KBM-7 (cell line): ENCODE data around the gene TRAF2.

Source experiments
- DNase-seq: peaks from one replicate; pipeline ENCODE4 v3.0.0-alpha.2; 2015
- in situ Hi-C: fragments of 300-500 bp; cut with MboI; formaldehyde crosslinking; loops from 2 replicates; pipeline ENCODE4 v1.14.3; 2020; ENCODE audit warnings: low sequenced_read_pairs, low pct_unique_long_range_greater_than_20kb, mixed read lengths

TRAF2 gene

DNA sequence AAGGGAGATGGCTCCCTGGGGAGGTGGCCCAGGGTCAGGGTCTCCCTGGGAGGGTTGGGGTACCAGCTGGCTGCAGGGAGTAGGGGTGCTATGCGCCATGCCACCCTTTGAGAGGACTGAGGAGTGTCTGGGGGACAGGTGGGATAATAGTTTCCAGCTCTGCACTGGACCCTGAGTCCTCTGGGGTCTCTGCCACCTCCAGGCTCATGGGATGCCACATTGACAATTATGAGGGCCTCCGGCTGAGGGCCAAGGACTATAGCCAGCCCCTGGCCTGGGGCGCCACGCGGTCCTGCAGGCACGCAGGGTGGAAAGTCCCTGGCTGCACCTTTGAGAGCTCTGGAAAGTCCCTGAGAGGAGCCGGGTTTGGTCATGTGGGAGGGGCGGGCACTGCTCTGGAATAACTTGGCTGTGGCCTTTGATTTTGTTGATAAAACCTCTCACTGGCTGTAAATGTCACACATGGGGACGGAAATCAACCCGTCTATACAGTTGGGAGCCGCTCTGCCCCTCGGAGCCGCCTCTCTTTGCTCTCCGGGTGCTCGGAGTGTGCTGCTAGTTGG, 16.0 kb downstream of the TRAF2 start:
- in situ Hi-C loops, result no loop called here
- no peak for DNase-seq

DNA sequence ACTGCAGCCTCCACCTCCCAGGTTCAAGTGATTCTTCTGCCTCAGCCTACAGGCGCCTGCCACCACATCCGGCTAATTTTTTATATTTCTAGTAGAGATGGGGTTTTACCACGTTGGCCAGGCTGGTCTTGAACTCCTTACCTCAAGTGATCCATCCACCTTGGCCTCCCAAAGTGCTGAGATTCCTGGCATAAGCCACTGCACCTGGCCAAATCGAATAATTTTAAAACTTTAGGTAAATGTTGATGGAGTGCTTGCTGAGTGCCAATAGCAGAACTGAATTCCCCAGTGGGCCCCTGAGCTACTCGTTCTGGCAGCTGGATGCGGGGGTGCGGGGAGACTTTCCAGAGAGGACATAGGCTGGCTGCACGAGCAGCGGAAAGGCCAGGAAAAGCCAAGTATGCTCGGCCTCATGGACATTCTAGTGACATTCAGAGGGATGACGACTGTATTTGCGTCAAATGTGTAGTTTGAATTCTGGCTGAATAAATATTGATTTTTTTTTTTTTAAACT, 16.8 kb downstream of the TRAF2 start:
- no peak for DNase-seq
- in situ Hi-C loops, result no loop called here

DNA sequence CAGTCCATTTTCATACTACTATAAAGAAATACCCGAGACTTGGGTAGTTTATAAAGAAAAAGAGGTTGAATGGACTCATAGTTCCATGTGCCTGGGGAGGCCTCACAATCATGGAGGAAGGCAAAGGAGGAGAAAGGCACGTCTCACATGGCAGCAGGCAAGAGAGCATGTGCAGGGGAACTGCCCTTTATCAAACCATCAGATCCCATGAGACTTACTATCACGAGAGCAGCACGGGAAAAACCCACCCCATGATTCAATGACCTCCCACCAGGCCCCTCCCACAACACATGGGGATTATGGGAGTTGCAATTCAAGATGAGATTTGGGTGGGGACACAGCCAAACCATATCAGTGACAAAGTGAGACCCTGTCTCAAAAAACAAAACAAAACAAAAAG, 19.9 kb downstream of the TRAF2 start:
- in situ Hi-C loops, result no loop called here
- DNase-seq, result no peak

DNA sequence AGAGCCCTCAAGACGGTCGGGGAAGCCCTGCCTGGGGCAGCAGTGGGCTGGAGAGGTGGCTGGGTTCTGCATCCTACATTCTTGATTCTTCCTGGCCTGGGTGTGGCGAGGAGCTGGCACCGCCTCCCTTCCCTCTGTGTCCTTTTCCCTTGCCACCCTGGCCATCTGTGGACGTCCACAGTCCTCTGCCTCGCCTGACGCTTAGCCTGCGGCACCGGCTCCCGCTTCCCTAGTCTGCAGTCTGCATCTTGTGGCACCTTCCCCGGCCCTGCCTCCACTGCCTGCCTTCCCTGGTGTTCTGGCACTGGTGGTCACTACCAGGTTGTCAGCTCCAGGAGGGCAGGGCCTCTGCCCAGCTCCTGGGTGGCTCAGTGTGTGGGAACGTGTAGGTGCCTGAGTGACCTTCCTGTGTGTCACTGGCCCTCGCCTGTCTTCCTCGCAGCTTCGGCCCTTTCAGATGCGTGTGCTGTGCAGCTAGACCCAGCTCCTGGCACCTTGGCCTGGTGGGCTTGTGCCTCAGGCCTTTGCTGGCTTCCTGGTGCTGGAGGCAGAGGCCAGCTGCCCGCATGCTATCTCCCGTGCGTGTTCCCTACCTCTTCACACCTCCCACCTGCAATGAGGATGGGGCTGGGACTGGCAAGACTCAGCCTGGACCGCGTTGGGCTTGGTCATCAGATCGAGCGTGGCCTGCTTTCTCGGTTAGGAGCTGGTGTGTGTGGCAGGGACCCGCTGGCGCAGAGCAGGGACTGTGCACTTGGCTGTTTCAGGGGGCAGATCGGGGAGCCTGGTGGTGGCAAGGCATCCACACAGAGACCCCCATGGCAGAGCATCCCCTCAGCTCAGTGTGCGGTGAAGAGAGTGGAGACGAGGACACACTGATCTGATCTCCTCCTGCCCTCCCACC, 20.9 kb downstream of the TRAF2 start:
- no peak for DNase-seq
- in situ Hi-C loops, result no loop called here

DNA sequence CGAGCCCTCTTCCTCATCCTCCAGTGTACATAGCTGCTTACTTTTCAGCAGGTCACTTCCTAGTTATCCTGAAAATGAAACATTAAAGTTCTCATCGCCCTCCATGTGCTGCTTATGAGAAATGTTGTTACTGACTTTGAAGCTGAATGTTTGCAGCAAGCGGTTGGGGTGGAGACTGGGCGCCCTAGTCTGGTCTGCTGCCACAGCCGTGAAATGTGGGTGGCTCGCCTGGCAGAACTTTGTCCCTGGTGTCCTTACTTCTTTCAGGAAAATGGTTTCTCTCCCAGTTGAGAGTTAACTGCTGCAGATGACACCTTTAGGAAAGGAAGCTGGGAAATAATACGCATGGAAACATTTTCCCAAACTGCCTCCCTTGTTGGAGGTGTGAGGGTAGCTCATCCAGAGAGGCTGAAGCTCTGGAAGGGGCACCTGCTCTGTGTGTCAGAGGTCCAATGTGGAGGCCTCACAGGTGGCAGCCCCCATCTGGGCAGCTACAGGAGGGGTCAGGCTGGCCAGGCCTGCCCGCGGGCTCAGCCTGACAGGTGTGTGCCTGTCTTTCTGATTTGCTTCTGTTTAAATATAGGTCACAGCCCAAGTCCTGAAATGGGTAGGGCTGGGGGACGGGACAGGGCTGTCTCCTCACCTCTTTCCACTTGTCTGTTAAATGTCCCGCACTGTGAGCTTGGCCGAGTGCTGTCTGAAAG, 24.0 kb downstream of the TRAF2 start:
- in situ Hi-C loops, result no loop called here
- DNase-seq, result no peak

DNA sequence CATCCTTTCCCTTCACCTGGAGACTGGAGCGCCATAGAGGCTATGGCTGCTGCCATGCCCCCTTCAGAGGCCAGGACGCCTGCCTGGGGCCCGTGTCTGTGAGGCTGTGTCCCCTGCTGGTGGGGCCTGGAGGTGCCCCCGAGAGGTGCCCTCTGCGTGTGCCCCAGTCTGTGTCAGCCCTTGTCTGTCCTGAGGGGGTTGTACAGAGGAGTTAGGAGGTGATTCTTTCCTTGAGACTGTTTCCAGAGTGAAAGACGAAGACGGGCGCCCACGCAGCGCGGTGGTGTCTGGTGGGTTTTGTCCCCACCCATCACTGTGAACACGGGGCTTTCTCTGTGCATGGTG, 24.6 kb downstream of the TRAF2 start:
- in situ Hi-C loops, result no loop called here
- no peak for DNase-seq

DNA sequence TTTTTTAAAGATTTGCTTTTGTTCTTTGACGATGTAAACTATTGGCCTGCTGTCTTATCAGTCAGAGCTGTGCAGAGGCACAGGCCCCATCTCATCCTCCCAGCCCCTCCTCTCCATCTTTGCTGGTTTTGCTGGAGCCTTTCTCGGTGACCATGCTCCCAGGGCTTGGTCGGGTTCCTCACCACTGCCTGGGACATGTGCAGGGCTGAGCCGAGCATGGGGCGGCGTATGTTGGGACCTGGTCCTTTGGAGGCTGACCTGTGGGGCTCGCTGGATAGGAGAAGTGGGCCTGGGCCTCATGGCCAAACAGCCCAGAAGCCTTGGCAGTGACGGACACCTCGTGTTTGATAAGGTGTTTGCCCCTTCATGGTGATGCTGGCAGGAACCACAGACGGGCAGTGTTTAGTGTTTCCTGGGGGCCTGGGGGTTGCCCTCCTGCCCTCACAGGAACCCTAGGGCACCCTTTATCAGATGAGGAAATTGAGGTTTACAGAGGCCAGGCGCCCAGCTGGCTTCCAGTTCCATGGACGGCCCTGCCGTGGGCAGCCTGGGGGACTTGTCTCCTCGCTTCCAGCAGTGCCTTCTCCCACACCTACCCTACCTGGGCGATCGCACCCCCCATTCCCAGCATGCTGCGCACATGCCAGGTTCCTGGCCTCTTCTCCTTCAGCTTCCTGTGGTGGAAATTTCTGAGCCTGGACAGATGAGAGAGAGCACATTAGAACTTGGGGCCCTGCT, 27.6 kb downstream of the TRAF2 start:
- in situ Hi-C loops, result no loop called here
- no peak for DNase-seq

DNA sequence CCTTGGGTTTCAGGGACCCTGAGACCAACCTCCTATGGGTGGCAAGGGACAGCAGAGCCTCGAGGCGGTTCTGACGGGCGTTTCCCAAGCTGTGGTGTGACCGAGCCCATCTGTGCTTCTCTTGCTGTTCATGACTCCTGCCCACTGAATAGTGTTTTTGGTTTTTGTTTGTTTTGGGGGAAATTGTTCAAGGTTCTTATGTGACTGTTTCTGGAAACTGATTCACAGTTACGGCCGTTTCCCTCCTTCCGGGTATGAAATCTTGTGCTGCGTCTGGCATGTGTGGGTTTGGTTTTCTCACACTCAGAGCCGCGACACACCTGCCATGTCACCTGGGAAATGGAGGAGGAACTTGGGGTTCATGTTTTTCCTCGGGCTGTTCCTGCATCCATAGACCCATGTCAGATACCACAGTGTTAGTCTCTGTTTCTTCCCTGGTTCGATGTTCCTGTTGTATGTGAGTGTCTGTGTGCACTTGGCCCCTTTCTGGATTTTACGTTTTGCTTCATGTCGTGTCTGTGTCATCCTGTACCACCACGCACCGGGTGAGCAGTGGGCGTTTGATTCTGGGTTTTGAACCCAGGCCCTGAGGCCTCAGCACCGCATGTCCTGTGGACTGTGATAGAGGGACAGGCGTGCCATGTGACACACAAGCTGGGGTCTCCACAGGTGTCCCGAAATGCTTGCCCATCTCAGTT, 29.5 kb downstream of the TRAF2 start:
- DNase-seq, result no peak
- in situ Hi-C loops, result no loop called here

DNA sequence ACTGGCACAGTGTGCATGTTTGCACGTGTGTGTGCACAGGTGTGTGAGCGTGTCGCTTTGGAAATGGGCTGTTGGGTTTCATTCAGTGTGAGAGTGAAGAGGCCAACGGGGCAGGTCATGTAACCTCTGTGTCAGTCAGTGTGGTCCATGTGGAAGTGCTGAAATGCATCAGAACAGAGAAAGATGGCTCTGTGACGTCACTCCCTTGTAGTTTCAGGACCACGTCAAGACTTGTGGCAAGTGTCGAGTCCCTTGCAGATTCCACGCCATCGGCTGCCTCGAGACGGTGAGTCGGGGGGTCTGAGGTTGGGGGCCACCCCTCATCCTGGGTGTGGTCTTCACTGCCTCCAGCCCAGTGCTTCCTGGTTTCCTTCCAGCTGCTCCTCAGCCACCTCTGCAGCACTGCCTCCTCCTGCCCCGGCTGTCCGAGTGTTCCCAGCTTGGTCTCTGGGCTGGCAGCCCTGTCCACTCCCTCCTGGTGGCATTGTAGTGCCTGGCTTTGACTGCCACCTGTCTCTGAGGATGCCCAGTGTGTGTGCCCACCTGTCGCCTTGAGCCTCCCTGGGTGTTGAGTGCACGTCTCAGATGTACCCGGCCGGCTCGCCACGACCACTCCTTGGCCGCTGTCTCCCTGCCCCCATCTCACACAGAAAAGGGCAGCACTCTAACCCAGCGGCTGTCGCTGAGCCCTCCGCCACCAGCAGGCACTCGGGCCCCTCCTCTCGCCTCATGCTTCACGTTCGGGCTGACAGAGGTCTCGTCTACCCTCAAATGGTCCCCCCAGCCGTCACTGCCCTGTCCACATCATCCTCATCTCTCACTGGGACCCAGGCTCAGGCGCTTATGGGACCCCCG, 30.2 kb downstream of the TRAF2 start:
- in situ Hi-C loops, result no loop called here
- DNase-seq, result no peak

DNA sequence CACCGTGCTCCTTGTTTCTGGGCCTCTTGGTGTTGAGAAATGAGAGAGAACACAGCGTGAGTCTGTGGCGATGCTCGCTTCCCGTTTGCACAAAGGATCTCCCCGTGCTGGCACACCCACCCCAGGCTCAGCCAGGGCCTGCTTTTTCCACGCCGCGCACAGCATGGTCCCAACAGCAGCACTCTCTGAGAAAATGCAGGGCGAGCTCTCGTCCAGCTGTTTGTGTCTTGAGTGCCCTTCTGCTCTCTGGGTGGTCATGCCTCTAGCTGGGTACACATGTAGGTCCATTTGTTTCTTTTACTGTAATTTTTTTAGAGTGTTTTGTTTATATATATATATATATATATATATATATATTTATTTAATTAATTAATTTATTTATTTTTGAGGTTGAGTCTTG, 31.6 kb downstream of the TRAF2 start:
- in situ Hi-C loops, result no loop called here
- DNase-seq, result no peak

DNA sequence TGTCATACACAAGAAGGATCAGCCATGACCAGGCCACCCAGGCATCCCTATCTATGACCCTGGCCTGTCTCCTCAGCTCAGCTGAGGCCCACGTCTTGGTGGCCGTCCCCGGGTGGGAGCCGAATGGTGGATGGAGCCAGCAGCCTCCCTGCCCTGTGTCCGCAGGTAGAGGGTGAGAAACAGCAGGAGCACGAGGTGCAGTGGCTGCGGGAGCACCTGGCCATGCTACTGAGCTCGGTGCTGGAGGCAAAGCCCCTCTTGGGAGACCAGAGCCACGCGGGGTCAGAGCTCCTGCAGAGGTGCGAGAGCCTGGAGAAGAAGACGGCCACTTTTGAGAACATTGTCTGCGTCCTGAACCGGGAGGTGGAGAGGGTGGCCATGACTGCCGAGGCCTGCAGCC, 33.8 kb downstream of the TRAF2 start:
- in situ Hi-C loops, result no loop called here
- DNase-seq, result no peak

DNA sequence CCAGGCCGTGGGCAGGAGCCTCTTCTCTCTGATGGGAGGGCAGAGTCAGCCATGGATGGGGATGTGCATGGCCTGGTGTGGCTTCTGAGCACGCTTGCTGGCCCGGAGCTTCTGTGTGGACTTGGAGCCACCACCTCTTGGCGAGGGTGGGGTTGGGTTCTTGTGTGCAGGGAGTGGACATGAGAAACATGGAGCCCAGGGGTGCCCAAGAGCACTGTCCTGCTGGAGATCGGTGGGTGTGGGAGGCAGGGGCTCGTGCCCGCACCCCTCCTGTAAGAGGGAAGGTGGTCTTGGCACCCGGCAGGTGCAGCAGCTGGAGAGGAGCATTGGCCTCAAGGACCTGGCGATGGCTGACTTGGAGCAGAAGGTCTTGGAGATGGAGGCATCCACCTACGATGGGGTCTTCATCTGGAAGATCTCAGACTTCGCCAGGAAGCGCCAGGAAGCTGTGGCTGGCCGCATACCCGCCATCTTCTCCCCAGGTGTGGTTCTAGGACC, 34.5 kb downstream of the TRAF2 start:
- in situ Hi-C loops, result no loop called here
- DNase-seq, result no peak

DNA sequence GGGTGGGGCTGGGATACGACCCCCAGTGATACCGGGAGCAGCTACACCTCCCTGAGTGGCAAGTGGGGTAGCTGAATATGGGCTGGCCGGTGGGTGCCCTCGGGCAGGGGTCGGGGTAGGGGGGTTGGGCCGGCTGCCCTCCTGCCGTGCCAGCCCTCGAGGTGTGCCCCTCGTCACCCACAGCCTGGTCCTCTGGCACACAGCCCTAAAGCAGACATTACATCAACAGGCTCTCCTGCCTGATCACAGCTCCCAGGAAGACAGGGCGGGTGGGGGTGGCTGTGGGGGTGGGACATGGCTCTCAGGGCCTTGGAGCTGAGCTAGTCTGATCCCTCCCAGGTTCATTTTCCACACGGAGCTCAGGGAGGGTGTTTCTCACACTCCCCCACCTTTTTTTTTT, 35.0 kb downstream of the TRAF2 start:
- in situ Hi-C loops, result no loop called here
- DNase-seq, result no peak

DNA sequence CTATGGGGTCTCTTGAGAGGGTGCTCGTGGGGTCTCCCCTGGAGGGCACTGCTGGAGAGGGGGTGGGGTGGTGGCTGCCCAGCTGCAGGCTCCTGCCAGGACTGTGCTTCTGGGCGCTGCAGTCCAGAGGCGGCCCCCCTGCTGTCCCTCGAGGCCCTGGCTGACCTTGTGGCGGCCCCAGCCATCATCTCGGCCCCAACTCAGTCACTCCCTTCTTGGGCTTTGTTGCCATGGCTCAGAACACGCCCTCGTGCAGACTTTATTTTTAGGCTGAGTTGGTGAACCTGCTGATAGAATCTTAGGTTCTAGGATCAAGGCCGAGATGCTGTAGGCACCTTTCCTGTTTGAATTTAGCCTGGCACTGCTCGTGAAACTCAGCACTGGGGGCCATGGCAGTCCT, 35.4 kb downstream of the TRAF2 start:
- no peak for DNase-seq
- in situ Hi-C loops, result no loop called here

DNA sequence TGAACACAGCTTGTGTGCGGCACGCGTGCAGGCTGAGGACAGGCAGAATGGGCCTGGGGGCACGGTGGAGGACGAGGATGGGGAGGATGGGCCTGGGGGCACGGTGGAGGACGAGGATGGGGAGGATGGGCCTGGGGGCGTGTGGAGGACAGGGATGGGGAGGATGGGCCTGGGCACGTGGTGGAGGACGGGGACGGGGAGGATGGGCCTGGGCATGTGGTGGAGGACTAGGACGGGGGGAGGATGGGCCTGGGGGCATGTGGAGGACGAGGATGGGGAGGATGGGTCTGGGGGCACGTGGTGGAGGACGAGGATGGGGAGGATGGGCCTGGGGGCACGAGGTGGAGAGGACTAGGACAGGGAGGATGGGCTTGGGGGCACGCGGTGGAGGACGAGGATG, 36.2 kb downstream of the TRAF2 start:
- in situ Hi-C loops, result no loop called here
- DNase-seq, result no peak

DNA sequence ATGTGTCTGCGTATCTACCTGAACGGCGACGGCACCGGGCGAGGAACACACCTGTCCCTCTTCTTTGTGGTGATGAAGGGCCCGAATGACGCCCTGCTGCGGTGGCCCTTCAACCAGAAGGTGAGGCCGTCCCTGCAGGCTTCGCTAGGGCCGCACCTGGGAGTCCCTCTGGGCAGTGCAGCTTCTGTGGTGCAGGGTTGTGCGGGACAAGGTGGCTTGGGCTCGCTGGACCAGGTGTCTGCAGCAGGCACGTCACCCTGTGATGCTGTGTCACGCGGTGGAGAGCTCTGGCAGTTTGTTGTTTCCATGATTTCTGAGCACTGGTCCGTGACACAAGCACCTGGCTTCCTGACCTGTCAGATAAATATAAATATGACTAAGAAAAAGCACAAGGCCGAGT, 37.6 kb downstream of the TRAF2 start:
- no peak for DNase-seq
- in situ Hi-C loops, result no loop called here

DNA sequence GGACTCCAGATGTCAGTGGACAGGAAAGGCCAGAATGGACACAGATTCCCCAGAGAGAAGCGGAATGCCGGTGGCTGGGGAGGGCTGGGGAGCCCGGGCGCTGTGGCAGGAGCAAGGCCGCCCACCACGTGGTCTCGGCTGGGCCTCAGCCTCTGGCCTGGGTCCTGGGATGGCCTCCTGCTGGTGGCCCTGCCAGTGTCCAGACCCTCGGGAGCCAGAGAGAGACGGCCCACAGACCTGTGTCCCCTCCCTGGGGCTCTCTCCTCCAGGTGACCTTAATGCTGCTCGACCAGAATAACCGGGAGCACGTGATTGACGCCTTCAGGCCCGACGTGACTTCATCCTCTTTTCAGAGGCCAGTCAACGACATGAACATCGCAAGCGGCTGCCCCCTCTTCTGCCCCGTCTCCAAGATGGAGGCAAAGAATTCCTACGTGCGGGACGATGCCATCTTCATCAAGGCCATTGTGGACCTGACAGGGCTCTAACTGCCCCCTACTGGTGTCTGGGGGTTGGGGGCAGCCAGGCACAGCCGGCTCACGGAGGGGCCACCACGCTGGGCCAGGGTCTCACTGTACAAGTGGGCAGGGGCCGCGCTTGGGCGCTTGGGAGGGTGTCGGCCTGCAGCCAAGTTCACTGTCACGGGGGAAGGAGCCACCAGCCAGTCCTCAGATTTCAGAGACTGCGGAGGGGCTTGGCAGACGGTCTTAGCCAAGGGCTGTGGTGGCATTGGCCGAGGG, 39.3 kb downstream of the TRAF2 start:
- in situ Hi-C loops, result no loop called here
- no peak for DNase-seq
